GM19023 (cell line): ENCODE data around the gene CDK4.
"Not testable (repeated sequence)": the region's sequence is repeated elsewhere in the genome, so short reads cannot be mapped to it uniquely, and the experiment has no call there.

ENCODE experiments used
- ATAC-seq: cut with Tn5 transposase; IDR thresholded peaks from one replicate; pipeline ENCODE4 v1.9.1; 2021; ENCODE audit warnings: mild to moderate bottlenecking, moderate library complexity; ENCODE audit not compliant: unreplicated experiment

Gene CDK4

DNA sequence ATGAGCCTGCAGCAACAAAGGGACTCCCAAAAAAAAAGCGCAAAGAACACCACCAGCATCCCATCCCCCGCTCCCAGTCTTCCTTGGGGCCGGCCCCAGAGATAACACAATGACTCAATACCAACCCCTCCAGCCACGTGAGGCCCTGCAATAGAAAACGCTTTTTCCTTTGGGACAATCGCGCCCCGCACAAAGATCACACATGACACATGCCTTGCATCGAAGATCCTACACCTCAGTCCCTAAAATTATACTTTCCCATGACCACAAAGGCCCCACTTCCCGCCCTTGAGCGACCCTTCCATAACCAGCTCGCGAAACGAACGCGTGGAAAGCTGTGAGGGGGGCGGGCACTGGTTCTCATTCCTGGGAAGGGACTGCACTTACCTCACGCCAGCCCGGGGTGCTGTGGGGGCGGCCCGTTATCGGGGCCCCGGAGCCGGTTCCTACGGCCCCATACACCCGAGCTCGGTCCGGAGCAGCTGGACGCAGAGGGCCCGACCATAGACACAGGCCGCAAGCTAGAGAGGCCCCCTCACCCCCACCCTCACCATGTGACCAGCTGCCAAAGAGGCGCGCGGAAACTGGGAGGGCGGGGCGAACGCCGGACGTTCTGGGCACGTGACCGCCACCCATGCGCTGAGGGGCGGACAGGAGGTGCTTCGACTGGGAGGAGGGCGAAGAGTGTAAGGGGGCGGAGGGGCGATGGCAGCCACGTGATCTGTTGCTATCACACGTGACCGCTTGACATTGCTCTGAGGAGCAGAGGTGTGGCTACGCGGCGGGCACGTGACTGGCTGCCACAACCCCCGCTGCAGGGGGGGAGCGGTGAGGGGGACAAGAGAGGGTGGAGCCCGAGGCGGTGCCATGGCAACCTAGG, at the start of gene CDK4:
Gene CDK4, minus strand, starts transcription at position 523 of the 880 bp plus-strand sequence. CDS start 593 bp downstream, outside the sequence.
- ATAC-seq: peak; percentile 69

DNA sequence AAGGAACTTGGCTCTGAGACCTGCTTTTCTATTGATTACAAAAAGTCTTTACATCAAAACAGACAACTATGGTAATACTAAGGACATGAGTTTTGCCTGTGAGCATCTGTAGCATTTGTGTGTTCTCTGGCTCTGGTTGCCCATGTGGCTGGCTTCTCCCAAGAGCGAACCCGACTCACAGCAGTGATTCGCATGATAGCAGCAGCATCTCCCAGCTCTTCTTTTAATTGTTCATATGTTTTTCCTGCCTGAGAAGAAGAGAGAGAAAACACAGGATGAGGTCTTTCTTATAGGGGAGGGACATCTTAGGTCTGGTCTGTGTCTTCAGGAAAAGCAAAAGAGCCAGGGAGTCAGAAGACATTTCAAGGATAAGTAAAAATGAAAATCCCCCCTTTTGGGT, 48.9 kb upstream of the CDK4 start:
- ATAC-seq: no peak

DNA sequence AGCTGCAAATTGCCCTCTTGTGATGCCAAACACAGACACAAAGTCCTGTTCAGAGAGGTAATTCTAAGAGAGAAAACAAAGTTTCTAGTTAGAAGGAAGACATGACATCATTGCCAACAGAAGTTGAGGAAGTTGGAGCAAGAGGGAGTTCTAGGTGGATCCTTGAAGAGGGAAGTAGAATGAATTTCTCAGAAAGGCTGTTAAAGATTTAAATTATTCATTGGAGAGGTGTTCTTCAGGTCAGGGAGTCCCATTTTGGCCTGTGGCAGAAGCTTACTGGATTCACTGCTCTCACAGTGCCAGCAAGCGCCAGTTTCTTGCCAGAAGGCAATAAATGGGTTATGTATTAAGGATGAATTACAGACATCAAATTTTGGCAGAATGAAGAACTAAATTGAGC, 45.8 kb upstream of the CDK4 start:
- ATAC-seq: no peak

DNA sequence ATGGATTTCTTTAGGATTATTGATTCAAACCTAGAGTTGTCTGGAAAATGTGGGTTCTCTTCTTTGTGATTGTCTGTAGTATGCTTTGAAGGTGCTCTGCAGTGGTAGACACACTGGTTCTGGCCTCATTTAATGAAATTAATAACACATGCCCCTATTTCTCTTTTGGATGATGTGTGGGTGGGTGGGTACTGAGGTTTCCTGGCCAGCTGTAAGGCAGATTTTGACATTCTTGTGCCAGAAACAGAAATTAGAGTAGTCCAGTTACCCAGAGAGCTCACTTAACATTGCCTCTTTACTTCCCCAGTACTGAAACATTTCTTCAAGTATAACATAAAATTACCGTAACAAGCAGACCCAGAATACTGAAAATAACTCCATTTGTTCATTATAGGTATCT, 44.9 kb upstream of the CDK4 start:
- ATAC-seq: no peak

DNA sequence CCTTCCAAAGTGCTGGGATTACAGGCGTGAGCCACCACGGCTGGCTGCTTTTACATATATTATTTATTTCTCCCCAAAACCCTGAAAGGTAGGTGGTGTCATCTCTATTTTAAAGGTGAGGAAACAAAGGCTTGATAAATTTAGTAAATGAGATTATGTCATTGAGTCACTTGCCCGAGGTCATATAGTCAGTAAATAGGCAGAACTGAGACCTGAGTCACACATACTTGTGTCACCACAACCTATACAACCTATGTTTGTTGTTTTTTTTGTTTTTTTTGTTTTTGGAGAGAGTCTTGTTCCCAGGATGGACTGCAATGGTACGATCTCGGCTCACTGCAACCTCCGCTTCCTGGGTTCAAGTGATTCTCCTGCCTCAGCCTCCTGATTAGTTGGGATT, 43.2 kb upstream of the CDK4 start:
- ATAC-seq: no peak

DNA sequence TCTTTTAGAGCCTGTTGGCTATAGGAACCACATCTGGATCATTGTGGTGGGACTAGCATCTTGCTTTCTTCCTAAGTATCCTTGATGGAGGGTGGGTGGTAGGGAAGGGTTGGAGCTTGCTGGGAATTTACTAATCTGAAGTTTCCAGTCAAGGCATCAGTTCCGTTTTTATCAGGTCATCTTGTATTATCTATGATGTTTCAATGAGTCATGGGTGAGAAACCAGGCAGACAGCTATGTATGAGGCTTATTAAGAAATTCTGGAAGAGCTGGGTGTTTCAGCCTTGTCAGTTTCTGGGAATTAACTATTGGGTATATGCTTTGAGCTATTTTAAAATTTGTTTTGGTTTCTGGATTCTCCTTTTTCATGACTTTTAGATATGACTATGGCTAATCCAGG, 41.8 kb upstream of the CDK4 start:
- no peak for ATAC-seq

DNA sequence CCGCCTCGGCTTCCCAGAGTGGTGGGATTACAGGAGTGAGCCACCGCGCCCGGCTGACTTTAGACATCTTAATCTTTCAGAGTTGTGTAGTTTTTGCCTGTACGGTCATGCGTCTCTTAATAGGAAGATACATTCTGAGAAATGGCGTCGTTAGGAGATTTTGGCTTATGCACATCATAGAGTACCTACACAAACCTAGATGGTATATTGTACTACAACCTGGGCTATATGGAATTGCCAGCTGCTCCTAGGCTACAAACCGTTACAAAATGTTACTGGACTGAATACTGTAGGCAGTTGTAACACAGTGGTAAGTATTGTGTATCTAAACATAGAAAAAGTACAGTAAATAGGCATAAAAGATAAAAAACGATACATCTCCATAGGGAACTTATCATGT, 31.8 kb upstream of the CDK4 start:
- ATAC-seq: no peak

DNA sequence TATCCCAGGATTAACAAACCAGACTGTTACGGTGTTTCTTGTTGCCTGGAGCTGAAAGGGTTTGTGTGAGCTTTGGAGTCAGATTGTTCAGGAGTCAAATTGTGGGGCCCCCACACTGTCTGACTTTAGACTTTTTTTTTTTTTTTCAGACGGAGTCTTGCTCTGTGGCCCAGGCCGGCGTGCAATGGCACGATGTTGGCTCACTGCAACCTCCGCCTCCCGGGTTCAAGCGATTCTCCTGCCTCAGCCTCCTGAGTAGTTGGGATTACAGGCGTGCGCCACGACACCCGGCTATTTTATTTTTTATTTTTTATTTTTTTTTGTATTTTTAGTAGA, 31.3 kb upstream of the CDK4 start:
- no peak for ATAC-seq

DNA sequence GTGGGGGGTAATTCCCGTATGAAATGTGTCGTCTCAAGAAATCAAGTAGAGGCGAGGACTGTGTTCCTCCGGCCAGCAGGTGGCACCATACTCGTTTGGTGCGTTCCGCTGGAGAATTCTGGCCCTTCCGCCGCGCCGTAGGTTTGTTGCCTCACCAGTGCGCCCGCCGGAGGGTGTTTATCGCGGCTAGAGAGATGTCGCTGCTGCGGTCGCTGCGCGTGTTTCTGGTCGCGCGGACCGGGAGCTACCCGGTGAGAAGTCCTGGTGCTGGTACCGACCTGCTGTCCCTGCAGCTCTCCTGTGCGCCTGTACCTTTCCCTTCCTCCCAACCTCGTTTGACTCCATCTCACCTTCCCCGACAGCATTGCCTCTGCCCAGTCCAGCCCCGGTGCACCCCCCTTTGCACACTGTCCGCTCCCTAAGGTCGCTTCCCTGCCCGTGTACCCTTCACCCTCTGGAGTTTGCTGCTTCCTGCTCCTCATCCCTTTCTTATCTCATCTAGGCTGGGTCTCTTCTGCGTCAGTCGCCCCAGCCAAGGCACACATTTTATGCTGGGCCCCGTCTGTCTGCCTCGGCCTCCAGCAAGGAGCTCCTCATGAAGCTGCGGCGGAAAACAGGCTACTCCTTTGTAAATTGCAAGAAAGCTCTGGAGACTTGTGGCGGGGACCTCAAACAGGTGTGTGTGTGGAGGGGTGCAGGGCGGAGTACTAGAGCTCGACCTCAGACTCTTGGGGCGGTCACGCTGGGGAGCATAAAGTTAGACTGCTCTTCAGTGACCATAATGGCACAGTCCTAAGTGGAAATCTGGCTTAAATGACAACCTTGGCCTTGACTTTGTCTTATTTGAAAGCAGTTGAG, 30.7 kb upstream of the CDK4 start, which contains the start of gene TSFM:
Gene TSFM, plus strand, starts transcription at position 180 of the 858 bp plus-strand sequence. Its CDS starts 15 bp downstream, at position 195.
- ATAC-seq: peak; percentile 90

DNA sequence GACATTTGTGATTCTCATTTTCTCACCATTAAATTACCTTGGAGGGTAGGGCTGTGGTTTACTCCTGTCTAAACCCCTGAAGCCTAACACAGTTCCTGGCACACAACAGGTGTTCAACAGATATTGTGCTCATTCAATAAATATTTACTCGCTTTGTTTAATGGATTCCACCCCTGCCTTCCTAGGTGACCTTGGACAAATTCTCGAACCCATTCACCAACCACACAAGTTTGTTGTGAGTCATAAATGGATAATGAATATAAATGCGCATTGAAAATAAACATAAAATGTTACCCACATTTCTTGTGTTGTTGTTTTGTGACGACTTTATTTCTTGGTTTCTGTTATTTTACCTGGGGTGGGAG, 30.1 kb upstream of the CDK4 start:
- no peak for ATAC-seq

DNA sequence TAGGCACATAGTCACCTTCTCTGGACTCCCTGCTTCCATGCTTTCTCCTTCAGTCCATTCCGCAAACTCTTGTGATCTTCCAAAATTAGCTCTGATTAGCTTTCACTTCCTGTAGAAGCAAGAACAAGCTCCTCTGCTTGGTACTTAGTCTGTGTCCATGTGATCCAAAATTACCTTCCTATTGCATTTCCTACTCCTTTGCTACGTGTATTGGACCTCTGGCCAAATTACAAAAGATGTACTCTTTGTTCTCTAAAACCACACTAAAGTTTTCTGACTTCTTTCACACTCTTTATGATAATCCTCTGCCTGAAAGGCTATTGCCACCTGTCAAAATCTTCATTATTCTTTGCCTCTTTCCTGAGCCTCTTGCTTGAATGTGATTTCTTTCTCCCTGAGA, 29.7 kb upstream of the CDK4 start:
- ATAC-seq: no peak

DNA sequence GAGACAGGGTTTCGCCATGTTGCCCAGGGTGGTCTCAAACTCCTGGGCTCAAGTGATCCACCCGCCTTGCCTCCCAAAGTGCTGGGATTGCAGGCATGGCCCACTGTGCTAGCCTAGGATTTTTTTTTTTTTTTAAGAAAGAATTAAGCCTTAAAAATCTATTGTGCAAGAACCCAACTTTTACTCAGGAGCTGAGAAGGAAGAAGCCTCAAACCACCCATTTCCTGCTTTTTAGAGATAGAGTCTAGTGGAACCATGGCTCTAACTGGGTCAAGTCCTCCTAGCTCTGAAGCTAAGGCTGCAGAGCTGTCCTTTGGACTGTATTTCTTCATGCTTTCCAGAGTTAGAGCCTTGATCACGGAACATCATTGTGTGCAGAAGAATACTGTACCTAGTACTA, 29.1 kb upstream of the CDK4 start:
- no peak for ATAC-seq

DNA sequence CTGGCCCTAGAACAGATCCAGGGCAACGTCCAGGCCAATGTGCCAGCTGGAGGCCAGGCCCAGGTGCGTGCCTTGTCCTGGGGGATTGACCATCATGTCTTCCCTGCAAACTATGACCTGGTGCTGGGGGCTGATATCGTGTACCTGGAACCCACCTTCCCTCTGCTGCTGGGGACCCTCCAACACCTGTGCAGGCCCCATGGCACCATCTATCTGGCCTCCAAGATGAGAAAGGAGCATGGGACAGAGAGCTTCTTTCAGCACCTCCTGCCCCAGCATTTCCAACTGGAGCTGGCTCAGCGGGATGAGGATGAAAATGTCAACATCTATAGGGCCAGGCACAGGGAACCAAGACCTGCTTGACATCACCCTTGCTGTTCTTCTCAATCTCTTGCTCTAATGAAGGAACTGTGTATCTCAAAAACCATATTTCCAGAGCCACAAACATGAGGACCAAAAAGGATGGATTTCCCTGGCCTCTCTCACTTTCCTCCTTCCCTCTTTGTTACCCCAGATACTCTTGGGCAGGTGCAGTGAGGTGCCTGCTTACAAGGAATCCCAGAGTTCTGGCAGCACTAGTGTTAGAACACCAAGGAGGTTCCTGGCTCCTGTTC, 28.3 kb upstream of the CDK4 start:
- ATAC-seq: no peak

DNA sequence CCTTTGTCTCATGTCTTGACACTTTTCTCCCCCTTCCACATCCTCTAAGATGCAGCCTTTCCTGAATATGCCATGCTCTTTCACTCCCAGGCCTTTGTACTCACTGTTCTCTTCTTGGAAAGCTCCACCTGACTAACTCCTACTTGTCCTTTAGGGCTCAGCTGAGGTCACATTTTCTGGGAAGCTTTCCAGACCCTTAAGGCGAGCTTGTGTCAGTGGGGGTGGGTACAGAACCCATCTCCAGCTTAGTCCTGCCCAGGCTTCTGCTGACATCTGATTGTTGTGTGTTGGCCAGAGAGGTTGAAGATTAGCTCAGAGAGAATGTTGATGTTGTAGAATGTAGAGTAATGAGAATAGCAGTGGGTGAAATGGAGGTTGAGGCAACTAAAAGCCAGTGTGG, 27.6 kb upstream of the CDK4 start:
- no peak for ATAC-seq

DNA sequence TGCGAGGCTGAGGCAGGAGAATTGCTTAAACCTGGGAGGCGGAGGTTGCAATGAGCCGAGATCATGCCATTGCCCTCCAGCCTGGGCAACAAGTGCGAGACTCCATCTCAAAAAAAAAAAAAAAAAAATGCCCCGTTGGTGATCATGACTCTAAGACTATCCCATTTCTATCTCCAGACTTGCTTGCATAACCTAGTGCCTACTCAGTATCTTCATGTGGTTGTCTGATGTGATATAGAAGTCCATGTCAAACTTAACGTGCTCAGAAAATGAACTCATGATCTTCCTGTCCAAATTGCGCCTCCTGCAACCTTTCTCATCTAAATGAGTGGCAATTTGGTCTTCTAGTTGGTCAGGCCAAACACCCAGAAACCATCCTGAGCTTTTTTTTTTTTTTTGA, 25.8 kb upstream of the CDK4 start:
- no peak for ATAC-seq

DNA sequence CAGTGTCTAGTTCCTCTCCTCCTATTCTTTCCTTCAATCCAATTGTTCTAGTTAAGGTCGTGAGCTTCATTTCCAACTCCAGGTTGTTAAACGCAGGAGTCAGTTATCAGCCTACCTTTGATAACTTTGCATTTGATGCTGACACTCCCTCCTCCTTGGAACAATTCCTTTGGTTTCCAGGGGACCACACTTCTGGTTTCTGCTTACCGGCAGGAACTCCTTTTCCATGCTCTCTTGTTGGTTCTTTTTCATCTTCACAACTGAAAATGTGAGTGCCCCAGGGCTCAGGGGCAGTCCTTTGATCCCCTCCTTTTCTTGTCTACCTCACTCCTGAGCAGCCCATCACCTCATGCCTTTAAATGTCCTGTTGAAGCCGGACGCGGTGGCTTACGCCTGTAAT, 25.3 kb upstream of the CDK4 start:
- ATAC-seq: no peak

DNA sequence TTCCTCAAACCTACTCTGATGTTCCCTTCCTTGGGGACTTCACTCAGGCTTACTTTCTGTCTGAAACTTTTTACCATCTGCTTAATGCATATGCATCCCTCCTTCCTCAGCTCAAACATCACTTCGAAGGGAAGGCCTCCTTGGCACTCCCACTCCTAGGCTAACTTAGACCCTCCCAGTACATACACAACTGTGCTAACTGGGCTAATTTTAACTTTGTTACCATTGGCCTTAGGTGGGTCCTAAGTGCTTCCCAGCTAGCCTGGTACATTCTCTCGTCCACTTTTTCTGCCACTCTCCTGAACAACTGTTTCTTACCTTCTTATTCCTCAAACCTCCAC, 24.1 kb upstream of the CDK4 start:
- no peak for ATAC-seq

DNA sequence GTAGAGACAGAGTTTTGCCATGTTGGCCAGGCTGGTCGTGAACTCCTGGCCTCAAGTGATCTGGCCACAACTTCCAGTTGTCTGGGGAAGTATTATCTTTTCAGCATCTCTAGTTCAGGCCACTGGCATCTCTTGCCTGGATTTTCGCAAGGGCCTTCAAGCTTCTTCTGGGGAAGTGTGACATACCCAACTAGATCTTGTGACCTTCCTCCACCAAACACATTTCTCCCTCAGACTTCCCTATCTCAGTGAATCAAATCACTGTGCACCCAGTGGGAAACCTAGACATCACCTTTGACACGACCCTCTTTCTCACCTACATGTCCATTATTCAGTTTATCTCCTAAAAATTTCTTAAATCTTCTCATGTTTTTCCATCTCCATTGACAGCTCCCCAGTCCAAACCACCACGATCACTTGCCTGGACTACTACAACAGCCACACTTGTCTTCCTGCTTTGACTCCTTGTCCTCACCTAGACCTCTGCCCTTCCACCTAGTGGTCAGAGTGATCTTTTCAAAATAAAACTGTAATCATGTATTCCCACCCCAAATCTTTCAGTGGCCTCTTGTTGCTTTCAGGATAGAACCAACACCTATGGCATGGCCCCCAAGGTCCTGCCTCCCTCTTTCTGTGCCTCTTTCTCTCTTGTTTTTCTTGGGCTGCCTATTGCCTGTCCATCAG, 23.6 kb upstream of the CDK4 start:
- ATAC-seq: no peak

DNA sequence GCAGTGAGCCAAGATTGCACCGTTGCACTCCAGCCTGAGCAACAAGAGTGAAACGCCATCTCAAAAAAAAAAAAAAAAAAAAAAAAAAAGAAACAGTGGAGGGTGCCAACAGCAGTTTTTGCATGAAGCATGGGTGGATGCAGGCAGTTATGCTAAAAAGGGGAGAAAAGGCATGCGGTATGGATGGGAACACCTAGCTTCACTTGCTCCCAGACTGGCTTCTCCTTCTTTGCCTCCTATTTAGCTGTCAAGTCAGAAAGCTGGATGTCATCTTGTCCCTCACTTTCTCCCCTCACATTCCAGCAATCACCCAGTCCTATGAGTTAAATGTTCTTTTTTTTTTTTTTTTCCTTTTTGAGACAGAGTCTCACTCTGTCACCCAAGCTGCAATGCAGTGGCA, 22.9 kb upstream of the CDK4 start:
- no peak for ATAC-seq

DNA sequence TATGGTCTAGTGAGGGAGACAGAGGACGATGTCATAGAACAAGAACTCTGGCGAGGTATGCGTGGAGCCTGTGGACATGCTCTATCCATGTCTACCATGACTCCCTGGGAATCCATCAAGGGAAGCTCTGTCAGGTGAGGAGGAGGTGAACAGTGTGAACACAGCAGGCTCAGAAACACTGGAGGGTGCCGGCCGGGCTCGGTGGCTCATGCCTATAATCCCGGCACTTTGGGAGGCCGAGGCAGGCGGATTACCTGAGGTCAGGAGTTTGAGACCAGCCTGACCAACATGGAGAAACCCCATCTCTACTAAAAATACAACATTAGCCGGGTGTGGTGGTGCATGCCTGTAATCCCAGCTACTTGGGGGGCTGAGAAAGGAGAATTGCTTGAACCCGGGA, 22.5 kb upstream of the CDK4 start:
- not testable (repeated sequence) for ATAC-seq
